ENCODE data around the gene TUSC2. TPM values are rescaled to one million over a fixed set of nuclear protein-coding genes. Genes with fewer than 3 reads are reported as not detected.

The TUSC2 gene
- polyA plus RNA-seq, 3 donors from 2014 or later: 42.9 to 70.4 (median 68.4) TPM

DNA sequence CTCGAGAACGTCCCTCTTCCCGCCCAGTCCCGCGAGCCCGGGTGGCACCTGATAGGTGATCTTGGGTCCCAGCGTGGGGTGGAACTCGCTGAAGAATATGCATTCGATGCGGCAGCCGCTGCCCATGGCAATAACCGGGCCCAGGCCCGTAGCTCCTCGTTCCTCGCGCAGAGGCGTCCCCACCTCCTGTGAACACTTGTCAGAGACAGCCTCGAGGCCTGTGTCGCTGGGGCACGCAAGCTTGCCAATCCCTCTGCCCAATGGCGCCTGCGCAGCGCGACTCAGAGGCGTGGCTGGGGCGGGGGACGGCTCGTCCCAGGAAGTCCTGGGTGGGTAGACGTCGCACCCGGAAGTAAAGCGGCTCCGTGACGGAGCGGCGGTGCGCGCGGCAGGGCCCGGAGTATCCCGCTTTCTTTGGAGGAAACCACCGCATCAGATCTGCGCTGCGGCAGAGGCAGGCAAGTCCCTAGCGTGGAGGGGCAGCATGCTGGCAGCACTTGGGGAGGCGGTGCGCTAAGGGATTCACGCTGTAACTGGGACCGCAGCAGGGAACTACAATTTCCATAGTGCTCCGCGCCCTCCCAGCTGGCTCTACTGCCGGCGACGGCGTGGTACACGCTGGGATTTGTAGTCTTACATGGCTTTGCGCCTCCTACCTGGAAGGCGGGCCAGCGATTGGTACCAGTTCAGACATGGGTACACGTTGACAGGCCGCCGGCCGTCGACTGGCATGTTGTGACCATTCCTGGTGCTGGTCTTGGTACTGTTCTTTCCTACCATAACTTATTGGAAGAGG lies 22.7 kb upstream of the TUSC2 start, which contains the start of the genes CYB561D2 and NPRL2:
CYB561D2 (plus strand) TSS at position 336 of the 796 bp plus-strand sequence. CDS start 572 bp downstream, outside the sequence.
NPRL2 (minus strand) TSS at position 249 of the 796 bp plus-strand sequence; CDS start at position 126, 123 bp downstream.
- Mint-ChIP-seq H3K9me3 (no peaks in the 10 kb centered on the region), H3K4me3 (peak within 1 kb of the TSS; percentile 95 to 98 (median 97)), H3K4me1 (peaks cover 68 to 73% of the 10 kb centered on the region in 2 donors), H3K27ac (peak within 1 kb of the TSS; percentile 93 to 99 (median 98)), H3K36me3 (peaks cover 0 to 19% (median 11%) of the 10 kb centered on the region in 3 donors), H3K27me3 (ENCODE audit: low read depth in 3 of 3) (peaks cover 8 to 12% (median 8%) of the 10 kb centered on the region in 3 donors)
- peak; percentile 98 for DNase-seq

DNA sequence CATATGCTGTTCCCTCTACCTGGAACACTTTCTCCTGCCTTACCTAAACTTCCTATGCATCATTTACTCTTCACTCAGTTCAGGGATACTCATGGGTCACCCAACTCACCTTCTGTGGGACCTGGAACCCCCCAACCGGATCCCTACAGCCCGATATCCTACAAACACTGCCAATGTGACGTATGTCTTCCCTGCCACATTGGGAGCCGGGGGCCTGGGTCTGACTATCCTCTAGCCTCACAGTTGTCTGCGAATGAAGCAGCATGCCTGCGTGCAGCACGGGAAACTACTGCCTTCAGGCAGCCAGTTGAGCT lies 22.1 kb upstream of the TUSC2 start:
- peak overlapping the region; percentile 95 to 98 (median 97) for H3K4me3 Mint-ChIP-seq
- peaks cover 8 to 12% (median 8%) of the 10 kb centered on the region in 3 donors for H3K27me3 Mint-ChIP-seq (ENCODE audit: low read depth in 3 of 3)
- no peak for DNase-seq
- H3K9me3 Mint-ChIP-seq: no peaks in the 10 kb centered on the region
- peaks cover 0 to 19% (median 11%) of the 10 kb centered on the region in 3 donors for H3K36me3 Mint-ChIP-seq
- peak overlapping the region; percentile 93 to 99 (median 98) for H3K27ac Mint-ChIP-seq
- H3K4me1 Mint-ChIP-seq: peaks cover 66 to 73% of the 10 kb centered on the region in 2 donors

DNA sequence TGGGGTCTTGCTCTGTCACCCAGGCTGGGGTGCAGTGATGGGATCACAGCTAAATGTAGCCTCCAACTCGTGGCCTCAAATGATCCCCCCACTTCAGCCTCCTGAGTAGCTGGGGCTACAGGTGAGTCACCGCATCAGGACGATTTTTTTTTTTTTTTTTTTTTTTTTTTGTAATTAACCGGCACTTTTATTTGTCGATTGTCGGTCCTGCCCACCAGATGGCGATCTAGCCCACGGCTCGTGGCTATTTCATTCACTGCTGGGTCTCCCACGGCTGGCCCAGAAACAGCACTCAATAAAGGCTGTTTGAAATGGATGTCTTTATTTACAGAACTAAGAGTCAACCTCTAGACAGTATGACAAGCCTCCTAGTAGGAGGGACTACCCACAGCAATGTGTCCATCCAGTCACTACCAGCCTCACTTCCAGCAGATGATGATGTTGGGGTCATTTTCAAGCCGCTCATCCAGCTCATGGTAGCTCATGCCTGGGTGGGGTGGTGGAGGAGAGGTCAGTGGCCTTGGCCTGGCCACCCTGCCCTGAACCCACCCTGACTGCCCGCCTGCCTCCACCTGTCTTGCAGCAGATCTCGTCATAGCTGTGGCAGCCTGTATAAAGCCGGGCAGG lies 19.3 kb upstream of the TUSC2 start:
- peak overlapping the region; percentile 46 to 86 (median 82) for H3K27ac Mint-ChIP-seq
- H3K4me1 Mint-ChIP-seq: peaks cover 83 to 88% of the 10 kb centered on the region in 2 donors
- H3K27me3 Mint-ChIP-seq (ENCODE audit: low read depth in 3 of 3): peaks cover 8 to 10% (median 8%) of the 10 kb centered on the region in 3 donors
- DNase-seq: peak; percentile 74 to 83 (median 79)
- H3K36me3 Mint-ChIP-seq: peaks cover 0 to 14% (median 11%) of the 10 kb centered on the region in 3 donors
- no peaks in the 10 kb centered on the region for H3K9me3 Mint-ChIP-seq
- peak overlapping the region; percentile 35 to 65 (median 41) for H3K4me3 Mint-ChIP-seq

DNA sequence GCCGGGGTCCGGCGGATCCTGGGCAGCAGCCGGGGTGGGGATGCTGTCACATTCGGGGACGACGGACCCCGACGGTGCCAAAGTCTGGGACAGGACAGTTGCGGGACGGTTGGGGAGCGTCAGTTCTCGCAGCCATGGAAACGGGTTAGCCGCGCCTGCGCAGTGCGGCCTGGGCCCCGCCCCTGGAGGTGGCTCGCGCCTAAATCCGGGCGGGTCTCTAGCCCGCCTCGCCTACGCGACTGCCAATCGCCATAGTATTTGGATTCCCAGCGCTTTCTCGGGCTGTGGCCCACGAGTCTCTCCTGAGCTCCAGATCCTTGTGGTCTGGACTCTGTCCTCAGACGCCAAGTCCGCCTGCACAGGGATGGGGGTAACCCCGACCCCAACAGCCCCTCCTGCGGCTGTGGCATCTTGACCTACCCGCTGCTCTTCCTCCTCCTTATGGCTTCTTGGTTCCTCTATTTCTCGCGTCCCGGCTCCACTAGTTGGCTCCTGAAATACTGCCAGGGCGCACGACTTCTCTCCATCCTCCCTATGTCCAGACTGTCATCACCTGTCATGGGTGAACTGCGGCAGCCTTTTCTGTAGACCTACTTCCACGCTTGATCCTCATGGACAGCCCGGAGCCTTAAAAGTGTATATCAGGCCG lies 17.7 kb upstream of the TUSC2 start, which contains the start of gene ZMYND10:
ZMYND10 (minus strand) TSS at position 147 of the 649 bp plus-strand sequence. CDS start 153 bp downstream, outside the sequence.
- DNase-seq: peak; percentile 50 to 65 (median 56)
- H3K27ac Mint-ChIP-seq: peak within 1 kb of the TSS in 5 of 6 donors; percentile 39 to 79 (median 40)
- H3K4me1 Mint-ChIP-seq: peaks cover 83 to 88% of the 10 kb centered on the region in 2 donors
- H3K9me3 Mint-ChIP-seq: no peaks in the 10 kb centered on the region
- peaks cover 12 to 15% (median 13%) of the 10 kb centered on the region in 3 donors for H3K27me3 Mint-ChIP-seq (ENCODE audit: low read depth in 3 of 3)
- peaks cover 0 to 14% (median 11%) of the 10 kb centered on the region in 3 donors for H3K36me3 Mint-ChIP-seq
- peak within 1 kb of the TSS; percentile 60 to 75 (median 66) for H3K4me3 Mint-ChIP-seq

- Mint-ChIP-seq H3K27ac (peak overlapping the region in 2 of 6 donors; percentile 40 to 70), H3K4me1 (peaks cover 76 to 82% of the 10 kb centered on the region in 2 donors), H3K4me3 (peak overlapping the region in 3 of 5 donors; percentile 15 to 33 (median 33)), H3K9me3 (no peaks in the 10 kb centered on the region), H3K36me3 (peaks cover 0 to 10% (median 10%) of the 10 kb centered on the region in 3 donors), H3K27me3 (ENCODE audit: low read depth in 3 of 3) (peaks cover 9 to 15% (median 10%) of the 10 kb centered on the region in 3 donors)
- DNase-seq: no peak
Measured at GRCh38 chr3:50345008-50345407, 17.0 kb upstream of the TUSC2 start.

DNA sequence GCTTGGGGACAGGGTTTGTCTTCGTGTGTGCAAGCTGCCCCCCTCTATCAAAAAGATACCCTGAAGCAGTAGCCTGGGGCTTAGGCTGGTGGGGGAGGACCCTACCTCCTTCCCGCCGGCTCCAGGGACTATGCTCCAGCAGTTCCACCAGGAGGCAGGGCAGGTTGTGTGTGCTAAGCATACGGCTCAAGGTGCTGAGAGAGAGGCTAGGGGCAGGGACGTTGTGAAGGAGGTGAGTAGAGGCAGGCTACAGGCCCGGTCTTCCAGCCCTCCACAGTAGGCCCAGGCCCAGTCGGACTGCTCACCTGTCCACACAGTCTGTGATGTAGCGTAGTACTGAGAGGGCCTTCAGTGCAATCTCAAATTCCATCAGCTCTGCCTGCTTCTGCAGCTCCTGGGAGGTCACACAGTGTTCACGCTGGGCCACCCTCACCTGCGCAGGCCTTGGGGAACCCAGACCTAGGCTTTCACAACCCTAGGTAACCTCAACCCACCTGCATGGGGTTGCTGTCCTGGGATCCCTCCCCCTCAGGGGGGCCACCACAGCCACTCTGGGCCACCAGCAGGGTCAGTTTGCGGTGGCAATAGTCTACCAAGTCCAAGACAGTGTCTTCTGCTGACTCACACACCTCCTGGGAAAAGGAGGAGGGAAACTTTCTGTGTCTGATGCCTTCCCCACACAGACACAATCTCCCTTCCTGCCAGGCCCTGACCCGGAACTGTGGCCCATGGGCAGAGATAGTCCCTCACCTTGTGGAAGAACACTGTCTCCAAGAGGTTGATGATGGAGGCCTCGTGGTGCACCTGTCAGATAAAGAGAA lies 15.0 kb upstream of the TUSC2 start:
- Mint-ChIP-seq H3K36me3 (peaks cover 7 to 21% (median 10%) of the 10 kb centered on the region in 3 donors), H3K4me1 (peaks cover 69 to 75% of the 10 kb centered on the region in 2 donors), H3K27me3 (ENCODE audit: low read depth in 3 of 3) (peaks cover 13 to 30% (median 24%) of the 10 kb centered on the region in 3 donors), H3K4me3 (no peak overlapping the region), H3K9me3 (no peaks in the 10 kb centered on the region), H3K27ac (peak overlapping the region in 5 of 6 donors; percentile 89 to 95 (median 92))
- DNase-seq: no peak

DNA sequence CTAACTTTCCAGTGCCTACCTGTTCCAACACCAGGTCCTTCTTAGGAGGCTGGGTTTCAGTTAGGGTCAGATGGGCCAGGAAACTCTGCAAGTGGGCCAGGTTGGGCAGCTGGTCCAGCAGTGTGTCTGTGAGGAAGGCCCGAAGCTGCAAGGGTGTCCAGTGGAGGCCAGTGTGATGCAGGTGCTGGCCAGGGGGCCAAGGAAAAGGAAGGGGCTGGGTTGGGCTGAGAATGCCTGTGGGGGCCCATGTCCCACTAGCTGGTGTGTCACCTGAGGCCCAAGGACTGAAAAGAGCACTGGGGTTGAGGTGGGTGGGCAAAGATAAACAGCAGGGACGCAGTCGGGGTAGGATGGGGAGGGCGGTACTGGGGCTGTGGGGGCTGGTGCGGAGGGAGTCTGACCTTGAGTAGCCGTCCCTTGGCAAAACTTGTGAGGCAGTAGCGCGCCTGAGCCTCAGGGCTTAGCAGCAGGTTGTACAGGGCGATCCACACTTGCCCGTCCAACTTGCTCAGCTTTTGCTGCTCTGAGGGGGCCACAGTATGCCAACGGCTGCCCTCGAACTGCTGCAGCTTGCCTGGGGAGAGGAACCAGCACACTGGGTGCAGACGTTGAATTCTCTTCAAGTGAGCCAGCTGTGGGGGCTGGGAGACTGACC lies 14.1 kb upstream of the TUSC2 start:
- Mint-ChIP-seq H3K27ac (peak overlapping the region; percentile 84 to 95 (median 92)), H3K4me1 (peaks cover 65 to 69% of the 10 kb centered on the region in 2 donors), H3K27me3 (ENCODE audit: low read depth in 3 of 3) (peaks cover 16 to 35% (median 27%) of the 10 kb centered on the region in 3 donors), H3K4me3 (peak overlapping the region; percentile 66 to 98 (median 86)), H3K36me3 (peaks cover 4 to 20% (median 7%) of the 10 kb centered on the region in 3 donors), H3K9me3 (no peaks in the 10 kb centered on the region)
- DNase-seq: no peak

- peak in 2 of 3 donors; percentile 28 to 34 for DNase-seq
- H3K27me3 Mint-ChIP-seq (ENCODE audit: low read depth in 3 of 3): peaks cover 16 to 36% (median 28%) of the 10 kb centered on the region in 3 donors
- H3K9me3 Mint-ChIP-seq: no peaks in the 10 kb centered on the region
- H3K4me1 Mint-ChIP-seq: peaks cover 65 to 69% of the 10 kb centered on the region in 2 donors
- peak overlapping the region; percentile 84 to 95 (median 92) for H3K27ac Mint-ChIP-seq
- peak overlapping the region; percentile 75 to 98 (median 90) for H3K4me3 Mint-ChIP-seq
- H3K36me3 Mint-ChIP-seq: peaks cover 6 to 21% (median 8%) of the 10 kb centered on the region in 3 donors
Measured at GRCh38 chr3:50341537-50341936, 13.5 kb upstream of the TUSC2 start.

DNA sequence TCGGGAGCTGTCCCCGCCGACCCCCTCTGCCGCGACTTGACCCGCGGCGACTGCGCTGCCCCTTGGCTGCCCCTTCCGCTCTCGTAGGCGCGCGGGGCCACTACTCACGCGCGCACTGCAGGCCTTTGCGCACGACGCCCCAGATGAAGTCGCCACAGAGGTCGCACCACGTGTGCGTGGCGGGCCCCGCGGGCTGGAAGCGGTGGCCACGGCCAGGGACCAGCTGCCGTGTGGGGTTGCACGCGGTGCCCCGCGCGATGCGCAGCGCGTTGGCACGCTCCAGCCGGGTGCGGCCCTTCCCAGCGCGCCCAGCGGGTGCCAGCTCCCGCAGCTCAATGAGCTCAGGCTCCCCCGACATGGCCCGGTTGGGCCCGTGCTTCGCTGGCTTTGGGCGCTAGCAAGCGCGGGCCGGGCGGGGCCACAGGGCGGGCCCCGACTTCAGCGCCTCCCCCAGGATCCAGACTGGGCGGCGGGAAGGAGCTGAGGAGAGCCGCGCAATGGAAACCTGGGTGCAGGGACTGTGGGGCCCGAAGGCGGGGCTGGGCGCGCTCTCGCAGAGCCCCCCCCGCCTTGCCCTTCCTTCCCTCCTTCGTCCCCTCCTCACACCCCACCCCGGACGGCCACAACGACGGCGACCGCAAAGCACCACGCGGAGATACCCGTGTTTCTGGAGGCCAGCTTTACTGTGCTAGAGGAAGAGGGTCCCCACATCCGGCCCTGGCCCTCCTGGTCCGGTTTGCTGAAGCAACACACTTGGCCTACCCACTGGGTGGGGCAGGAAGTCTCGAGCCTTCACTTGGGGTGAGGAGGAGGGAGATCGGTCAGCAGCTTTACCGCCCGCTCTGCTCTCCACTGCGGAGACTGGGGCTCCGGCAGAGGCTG lies 12.7 kb upstream of the TUSC2 start, which contains the start of gene RASSF1:
RASSF1 (minus strand) TSS at position 389 of the 882 bp plus-strand sequence; CDS start at position 358, 31 bp downstream.
- H3K4me3 Mint-ChIP-seq: peak within 1 kb of the TSS; percentile 90 to 99 (median 98)
- H3K4me1 Mint-ChIP-seq: peaks cover 65 to 69% of the 10 kb centered on the region in 2 donors
- H3K27me3 Mint-ChIP-seq (ENCODE audit: low read depth in 3 of 3): peaks cover 16 to 37% (median 31%) of the 10 kb centered on the region in 3 donors
- H3K36me3 Mint-ChIP-seq: peaks cover 9 to 22% (median 10%) of the 10 kb centered on the region in 3 donors
- DNase-seq: peak; percentile 94 to 95 (median 94)
- H3K9me3 Mint-ChIP-seq: no peaks in the 10 kb centered on the region
- H3K27ac Mint-ChIP-seq: peak within 1 kb of the TSS; percentile 93 to 99 (median 97)

DNA sequence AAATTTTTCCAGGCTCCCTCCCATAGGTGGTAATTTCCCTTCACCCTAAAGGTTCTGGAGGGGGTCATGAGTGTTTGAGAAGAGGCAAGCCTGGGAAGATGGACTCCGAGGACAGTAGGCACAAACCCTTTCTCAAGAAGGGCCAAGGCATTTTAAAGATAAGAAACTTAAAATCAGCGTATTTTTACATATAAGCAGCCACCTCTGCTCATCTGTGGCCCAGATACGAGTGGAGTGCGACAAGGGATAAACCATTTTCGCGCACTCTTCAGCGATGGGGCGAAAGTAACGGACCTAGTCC lies 12.1 kb upstream of the TUSC2 start:
- H3K27me3 Mint-ChIP-seq (ENCODE audit: low read depth in 3 of 3): peaks cover 16 to 37% (median 31%) of the 10 kb centered on the region in 3 donors
- peaks cover 63 to 71% of the 10 kb centered on the region in 2 donors for H3K4me1 Mint-ChIP-seq
- H3K27ac Mint-ChIP-seq: peak overlapping the region; percentile 93 to 99 (median 97)
- H3K4me3 Mint-ChIP-seq: peak overlapping the region; percentile 90 to 99 (median 98)
- peak in 1 of 3 donors; percentile 22 for DNase-seq
- no peaks in the 10 kb centered on the region for H3K9me3 Mint-ChIP-seq
- peaks cover 9 to 22% (median 10%) of the 10 kb centered on the region in 3 donors for H3K36me3 Mint-ChIP-seq

DNA sequence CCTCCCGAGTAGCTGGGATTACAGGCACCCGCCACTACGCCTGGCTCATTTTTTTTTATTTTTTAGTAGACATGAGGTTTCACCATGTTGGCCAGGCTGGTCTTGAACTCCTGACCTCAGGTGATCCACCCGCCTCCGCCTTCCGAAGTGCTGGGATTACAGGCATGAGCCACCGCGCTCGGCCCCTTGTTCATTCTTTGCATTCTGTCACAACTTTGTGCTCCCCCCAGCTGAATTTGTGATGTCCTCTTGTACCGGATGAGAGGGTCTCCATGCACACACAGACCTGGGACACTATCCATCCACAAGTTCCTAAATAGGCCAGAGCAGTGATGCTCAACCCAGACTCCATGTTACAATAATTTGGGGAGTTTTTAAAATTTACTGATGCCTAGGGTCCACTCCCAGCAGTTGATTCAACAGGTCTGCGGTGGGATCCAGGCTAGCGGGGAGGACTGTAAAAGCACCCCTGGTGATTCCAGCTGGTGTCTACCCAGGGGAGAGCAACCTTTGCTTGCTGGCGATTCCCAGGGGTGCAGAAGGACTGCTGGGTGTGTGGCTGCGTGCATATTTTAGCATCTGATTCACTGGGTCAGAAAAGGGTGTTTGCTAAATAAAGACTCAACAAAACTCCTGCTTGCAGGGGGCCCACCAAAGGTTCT lies 11.6 kb upstream of the TUSC2 start:
- DNase-seq: no peak
- Mint-ChIP-seq H3K4me1 (peaks cover 66 to 71% of the 10 kb centered on the region in 2 donors), H3K27ac (peak overlapping the region; percentile 93 to 99 (median 97)), H3K9me3 (no peaks in the 10 kb centered on the region), H3K36me3 (peaks cover 9 to 22% (median 10%) of the 10 kb centered on the region in 3 donors), H3K4me3 (peak overlapping the region; percentile 90 to 99 (median 98)), H3K27me3 (ENCODE audit: low read depth in 3 of 3) (peaks cover 16 to 37% (median 31%) of the 10 kb centered on the region in 3 donors)

Data from immature natural killer cell (primary cell).